Ishikawa (cell line): ENCODE results near the gene PDE4B.

Experiments
- CEBPB ChIP-seq: IDR thresholded peaks from 2 replicates; pipeline ENCODE4 v1.6.1; 2012
- EP300 ChIP-seq: IDR thresholded peaks from 2 replicates; pipeline ENCODE4 v1.6.1; 2012; ENCODE audit warnings: borderline replicate concordance
- FOXM1 ChIP-seq: IDR thresholded peaks from 2 replicates; pipeline ENCODE4 v1.6.1; 2012; ENCODE audit warnings: low read depth, borderline replicate concordance
- NFIC ChIP-seq: IDR thresholded peaks from 2 replicates; pipeline ENCODE4 v1.6.1; 2012
- TAF1 ChIP-seq: IDR thresholded peaks from 2 replicates; pipeline ENCODE4 v1.6.1; 2012; ENCODE audit warnings: low read depth, mild to moderate bottlenecking
- YY1 ChIP-seq: IDR thresholded peaks from 2 replicates; pipeline ENCODE4 v1.6.1; 2012; ENCODE audit warnings: low read depth

DNA sequence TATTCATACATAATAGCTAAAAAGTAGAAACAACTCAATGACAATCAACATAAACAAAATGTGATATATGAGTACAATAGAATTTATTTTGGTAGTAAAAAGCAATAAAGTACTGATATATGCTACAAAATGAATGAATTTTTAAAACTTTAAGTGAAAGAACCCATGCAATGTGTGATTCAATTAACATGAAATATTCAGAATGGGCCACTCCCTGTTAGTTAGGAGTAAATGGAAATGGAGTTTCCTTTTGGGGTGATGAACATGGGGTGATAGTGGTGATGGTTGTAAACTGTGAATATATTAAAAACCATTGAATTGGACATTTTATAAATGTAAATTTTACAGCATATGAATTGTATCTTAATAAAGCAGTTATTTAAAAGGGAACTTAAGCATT, 374.6 kb downstream of the PDE4B start:
- TF ChIP-seq TAF1, result no peak
- no peak for TF ChIP-seq CEBPB
- no peak for TF ChIP-seq NFIC
- TF ChIP-seq EP300, result no peak
- TF ChIP-seq FOXM1, result no peak
- no peak for TF ChIP-seq YY1
